ENCODE data around the gene IL6ST.

The IL6ST gene

DNA sequence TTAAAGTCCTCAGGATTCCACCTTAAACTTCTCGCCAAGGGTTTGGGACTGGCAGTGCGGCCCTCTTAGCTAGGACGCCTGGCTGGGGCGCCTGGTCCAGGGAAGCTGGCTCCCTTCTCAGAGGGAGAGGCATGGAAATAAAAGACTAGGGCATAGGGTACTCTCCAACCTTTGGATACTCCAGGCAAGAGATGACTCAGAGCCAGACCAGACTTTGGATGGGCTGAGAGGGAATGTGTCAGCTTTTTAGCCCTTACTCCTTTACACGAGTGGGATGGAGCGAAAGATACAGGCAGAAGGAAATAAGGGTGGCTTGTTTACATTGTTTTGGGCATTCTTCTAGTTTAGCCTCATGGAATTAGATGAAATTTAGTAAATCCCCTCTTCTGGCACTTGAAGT, 95.4 kb downstream of the IL6ST start:
- no peaks in the 10 kb centered on the region for H3K4me1 ChIP-seq (ENCODE audit: control insufficient read depth, low read depth, low read length)
- H3K9ac ChIP-seq (ENCODE audit: low read length): no peak overlapping the region
- no peaks in the 10 kb centered on the region for H3K9me3 ChIP-seq (ENCODE audit: control insufficient read depth, low read depth, low read length)
- no peak overlapping the region for H3K4me3 ChIP-seq (ENCODE audit: low read length)
- no peak overlapping the region for H3K27ac ChIP-seq (ENCODE audit: low read length)
- H3K36me3 ChIP-seq (ENCODE audit: control insufficient read depth, low read depth, low read length): no peaks in the 10 kb centered on the region
- no peaks in the 10 kb centered on the region for H3K27me3 ChIP-seq (ENCODE audit: control insufficient read depth, insufficient read depth, low read length)

DNA sequence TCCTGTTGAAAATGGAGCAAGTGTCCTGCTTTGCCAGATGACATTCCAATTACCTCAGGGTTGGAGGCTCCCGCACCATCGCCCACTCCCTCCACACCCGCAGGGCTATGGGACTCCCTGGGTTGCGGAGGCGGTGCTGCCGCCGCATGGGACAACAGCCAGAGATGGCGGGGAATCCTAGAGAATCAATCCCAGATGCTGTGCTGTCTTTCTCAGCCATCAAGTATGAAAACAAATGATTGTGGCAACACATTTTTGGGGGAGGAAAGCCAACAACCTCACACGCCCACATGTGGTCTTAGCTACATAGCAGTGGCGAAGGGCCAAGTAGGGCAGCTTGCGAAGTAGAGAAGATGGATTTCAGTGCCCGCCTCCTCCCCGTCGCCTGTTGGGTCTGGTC, 96.9 kb downstream of the IL6ST start:
- no peaks in the 10 kb centered on the region for H3K36me3 ChIP-seq (ENCODE audit: control insufficient read depth, low read depth, low read length)
- no peaks in the 10 kb centered on the region for H3K27me3 ChIP-seq (ENCODE audit: control insufficient read depth, insufficient read depth, low read length)
- H3K4me3 ChIP-seq (ENCODE audit: low read length): no peak overlapping the region
- no peak overlapping the region for H3K27ac ChIP-seq (ENCODE audit: low read length)
- no peaks in the 10 kb centered on the region for H3K9me3 ChIP-seq (ENCODE audit: control insufficient read depth, low read depth, low read length)
- no peak overlapping the region for H3K9ac ChIP-seq (ENCODE audit: low read length)
- H3K4me1 ChIP-seq (ENCODE audit: control insufficient read depth, low read depth, low read length): no peaks in the 10 kb centered on the region

DNA sequence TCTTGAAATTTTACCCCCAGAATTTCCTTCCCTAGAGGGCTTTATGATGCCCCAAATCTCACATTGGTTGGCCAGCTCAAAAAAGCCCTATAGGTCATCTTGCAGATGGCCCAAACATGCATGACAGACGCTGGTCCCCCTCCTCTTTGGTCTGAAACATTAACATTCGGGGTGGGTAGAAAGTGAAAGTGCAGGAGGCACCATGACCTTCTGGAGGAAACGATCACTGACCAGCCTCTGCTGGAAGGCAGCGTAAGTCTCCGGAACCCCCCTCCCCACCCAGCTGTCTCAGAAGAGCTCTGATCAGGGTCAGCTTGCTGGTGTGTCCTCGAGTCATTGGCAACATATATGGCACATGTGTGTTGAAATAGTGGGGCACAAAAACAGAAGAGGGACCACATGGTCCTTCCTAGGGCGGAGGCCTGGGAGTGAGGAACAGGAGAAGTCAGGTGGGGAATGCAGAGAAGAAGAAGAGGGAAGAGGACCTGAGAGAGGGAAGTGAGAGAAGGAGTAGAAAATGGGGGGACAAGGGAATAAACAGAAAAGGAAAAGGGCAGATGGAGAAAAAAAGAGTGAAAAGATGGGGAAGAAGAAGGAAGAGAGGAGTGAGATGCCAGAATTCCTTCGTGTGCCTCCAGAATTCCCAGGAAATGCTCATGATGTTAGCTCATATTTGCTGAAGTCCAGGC, 97.4 kb downstream of the IL6ST start:
- Histone ChIP-seq H3K27ac (ENCODE audit: low read length) (no peak overlapping the region), H3K36me3 (ENCODE audit: control insufficient read depth, low read depth, low read length) (no peaks in the 10 kb centered on the region)

DNA sequence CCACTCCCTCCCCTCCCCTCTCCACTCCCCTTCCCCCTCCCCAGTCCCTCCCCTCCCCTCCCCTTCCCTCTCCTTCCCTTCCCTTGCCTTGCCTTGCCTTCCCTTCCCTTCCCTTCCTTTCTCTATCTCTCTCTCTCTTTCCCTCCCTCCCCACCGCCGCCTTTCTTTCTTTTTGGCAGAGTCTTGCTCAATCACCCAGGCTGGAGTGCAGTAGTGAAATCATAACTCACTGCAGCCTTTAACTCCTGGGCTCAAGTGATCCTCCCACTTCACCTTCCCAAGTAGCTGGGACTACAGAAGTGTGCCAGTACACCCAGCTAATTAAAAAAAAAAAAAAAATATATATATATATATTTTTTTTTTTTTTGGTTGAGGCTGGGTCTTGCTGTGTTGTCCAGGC, 98.1 kb downstream of the IL6ST start:
- Histone ChIP-seq H3K27ac (ENCODE audit: low read length) (no peak overlapping the region), H3K27me3 (ENCODE audit: control insufficient read depth, insufficient read depth, low read length) (no peaks in the 10 kb centered on the region), H3K4me3 (ENCODE audit: low read length) (no peak overlapping the region), H3K9ac (ENCODE audit: low read length) (no peak overlapping the region), H3K9me3 (ENCODE audit: control insufficient read depth, low read depth, low read length) (no peaks in the 10 kb centered on the region), H3K36me3 (ENCODE audit: control insufficient read depth, low read depth, low read length) (no peaks in the 10 kb centered on the region), H3K4me1 (ENCODE audit: control insufficient read depth, low read depth, low read length) (no peaks in the 10 kb centered on the region)

More for the DNA sequence above, 97.4 kb downstream of the IL6ST start:
- H3K4me3 ChIP-seq (ENCODE audit: low read length): no peak overlapping the region
- no peaks in the 10 kb centered on the region for H3K9me3 ChIP-seq (ENCODE audit: control insufficient read depth, low read depth, low read length)
- H3K9ac ChIP-seq (ENCODE audit: low read length): no peak overlapping the region
- H3K27me3 ChIP-seq (ENCODE audit: control insufficient read depth, insufficient read depth, low read length): no peaks in the 10 kb centered on the region
- H3K4me1 ChIP-seq (ENCODE audit: control insufficient read depth, low read depth, low read length): no peaks in the 10 kb centered on the region

DNA sequence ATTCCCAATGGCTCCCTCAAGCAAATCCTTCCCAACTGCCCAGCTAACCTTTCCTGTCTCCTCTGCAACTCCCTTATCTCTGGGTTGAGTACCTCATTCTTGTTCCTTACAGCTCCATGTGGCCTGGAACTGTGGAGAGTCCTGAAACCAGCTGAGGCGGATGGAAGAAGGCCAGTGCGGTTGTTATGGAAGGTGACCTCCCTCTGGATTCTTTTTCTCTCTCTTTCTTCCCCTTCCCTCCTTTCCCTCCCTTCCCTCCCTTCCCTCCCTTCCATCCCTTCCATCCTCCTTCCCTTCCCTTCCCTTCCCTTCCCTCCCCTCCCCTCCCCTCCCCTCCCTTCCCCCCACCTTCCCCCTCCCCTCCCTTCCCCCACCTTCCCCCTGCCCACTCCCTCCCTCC, 98.5 kb downstream of the IL6ST start:
- no peaks in the 10 kb centered on the region for H3K9me3 ChIP-seq (ENCODE audit: control insufficient read depth, low read depth, low read length)
- no peak overlapping the region for H3K9ac ChIP-seq (ENCODE audit: low read length)
- no peaks in the 10 kb centered on the region for H3K27me3 ChIP-seq (ENCODE audit: control insufficient read depth, insufficient read depth, low read length)
- H3K4me3 ChIP-seq (ENCODE audit: low read length): no peak overlapping the region
- no peak overlapping the region for H3K27ac ChIP-seq (ENCODE audit: low read length)
- no peaks in the 10 kb centered on the region for H3K36me3 ChIP-seq (ENCODE audit: control insufficient read depth, low read depth, low read length)
- no peaks in the 10 kb centered on the region for H3K4me1 ChIP-seq (ENCODE audit: control insufficient read depth, low read depth, low read length)

DNA sequence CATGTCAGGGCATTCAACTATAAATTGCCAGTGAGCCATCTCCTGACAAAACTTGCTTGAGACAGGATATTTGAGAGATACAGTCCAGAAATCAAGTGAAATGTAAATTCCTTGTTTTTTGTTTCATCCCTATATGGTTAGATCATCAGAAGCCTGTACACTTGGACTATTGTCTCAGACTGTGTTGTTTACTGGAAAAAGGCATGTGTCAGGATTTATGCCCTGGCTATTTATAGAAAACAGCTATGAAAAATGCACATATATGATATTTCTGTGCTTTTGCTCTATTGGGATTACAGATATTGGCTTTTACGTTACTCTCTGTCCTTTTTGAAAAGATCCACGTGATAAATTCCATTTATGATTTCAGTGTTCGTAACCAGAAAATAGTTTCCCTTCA, 99.4 kb downstream of the IL6ST start:
- Histone ChIP-seq H3K9me3 (ENCODE audit: control insufficient read depth, low read depth, low read length) (no peaks in the 10 kb centered on the region), H3K4me3 (ENCODE audit: low read length) (no peak overlapping the region), H3K27me3 (ENCODE audit: control insufficient read depth, insufficient read depth, low read length) (no peaks in the 10 kb centered on the region), H3K27ac (ENCODE audit: low read length) (no peak overlapping the region), H3K36me3 (ENCODE audit: control insufficient read depth, low read depth, low read length) (no peaks in the 10 kb centered on the region), H3K9ac (ENCODE audit: low read length) (no peak overlapping the region), H3K4me1 (ENCODE audit: control insufficient read depth, low read depth, low read length) (no peaks in the 10 kb centered on the region)

DNA sequence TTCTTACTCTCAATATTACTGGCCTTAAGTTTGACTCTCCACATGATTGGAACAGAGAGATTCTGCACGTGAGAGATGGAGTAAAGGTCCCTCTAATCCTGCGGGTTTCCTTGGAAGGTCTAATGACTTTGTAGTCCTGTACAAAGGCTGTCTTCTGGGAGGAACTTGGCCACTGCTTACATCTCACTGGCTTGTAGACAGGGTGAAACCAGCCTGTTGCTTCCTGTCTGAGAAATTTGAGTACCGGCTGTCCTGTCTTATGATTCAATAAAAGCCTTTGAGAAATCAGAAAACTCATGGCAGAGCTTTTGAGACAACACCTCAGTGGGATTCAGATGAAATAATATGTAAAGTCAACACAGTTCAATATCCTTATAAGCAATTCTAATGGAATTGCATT, 100.6 kb downstream of the IL6ST start:
- no peaks in the 10 kb centered on the region for H3K36me3 ChIP-seq (ENCODE audit: control insufficient read depth, low read depth, low read length)
- no peaks in the 10 kb centered on the region for H3K27me3 ChIP-seq (ENCODE audit: control insufficient read depth, insufficient read depth, low read length)
- no peak overlapping the region for H3K4me3 ChIP-seq (ENCODE audit: low read length)
- no peak overlapping the region for H3K9ac ChIP-seq (ENCODE audit: low read length)
- H3K4me1 ChIP-seq (ENCODE audit: control insufficient read depth, low read depth, low read length): no peaks in the 10 kb centered on the region
- H3K9me3 ChIP-seq (ENCODE audit: control insufficient read depth, low read depth, low read length): no peaks in the 10 kb centered on the region
- H3K27ac ChIP-seq (ENCODE audit: low read length): no peak overlapping the region

DNA sequence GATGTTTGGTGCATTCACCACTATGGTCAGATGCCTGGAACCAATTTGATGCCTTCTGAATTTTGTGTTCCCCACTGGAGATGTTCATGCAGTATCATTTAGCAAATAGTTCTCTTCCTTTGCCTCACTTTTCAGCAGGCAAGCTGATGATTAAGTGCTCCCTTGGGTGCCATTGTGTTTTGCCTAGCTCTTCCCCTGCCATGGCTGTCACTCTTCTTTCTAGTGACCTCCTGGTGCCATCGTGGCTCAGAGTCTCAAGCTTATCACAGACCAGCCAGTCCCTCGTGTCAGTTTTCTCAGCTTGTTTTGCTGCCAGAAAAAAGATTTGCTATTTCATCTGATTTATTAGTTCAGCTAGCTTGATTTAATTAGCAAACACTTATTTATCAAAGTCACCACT, 102.3 kb downstream of the IL6ST start:
- Histone ChIP-seq H3K4me1 (ENCODE audit: control insufficient read depth, low read depth, low read length) (no peaks in the 10 kb centered on the region), H3K9me3 (ENCODE audit: control insufficient read depth, low read depth, low read length) (no peaks in the 10 kb centered on the region), H3K4me3 (ENCODE audit: low read length) (no peak overlapping the region), H3K36me3 (ENCODE audit: control insufficient read depth, low read depth, low read length) (no peaks in the 10 kb centered on the region), H3K27ac (ENCODE audit: low read length) (no peak overlapping the region), H3K9ac (ENCODE audit: low read length) (no peak overlapping the region), H3K27me3 (ENCODE audit: control insufficient read depth, insufficient read depth, low read length) (no peaks in the 10 kb centered on the region)

DNA sequence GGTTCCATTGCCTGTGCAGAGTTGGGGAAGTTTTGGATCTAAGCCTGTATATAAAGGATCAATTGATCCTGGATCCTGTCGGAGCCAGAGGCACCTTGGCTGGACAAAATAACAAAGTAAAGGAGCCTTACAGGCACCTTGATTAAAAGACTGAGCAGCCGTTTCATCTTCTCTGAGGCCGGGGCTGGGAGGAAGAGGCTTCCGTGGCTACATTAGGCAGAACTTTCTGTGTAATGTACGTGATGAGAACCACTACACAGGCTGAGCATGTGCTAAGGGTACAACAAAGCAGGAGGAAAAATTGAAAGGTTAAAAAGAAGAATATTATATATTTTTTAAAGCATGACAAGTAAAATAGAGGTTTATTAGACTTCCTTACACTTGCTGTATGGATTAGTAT, 106.6 kb downstream of the IL6ST start:
- no peak overlapping the region for H3K9ac ChIP-seq (ENCODE audit: low read length)
- no peaks in the 10 kb centered on the region for H3K36me3 ChIP-seq (ENCODE audit: control insufficient read depth, low read depth, low read length)

DNA sequence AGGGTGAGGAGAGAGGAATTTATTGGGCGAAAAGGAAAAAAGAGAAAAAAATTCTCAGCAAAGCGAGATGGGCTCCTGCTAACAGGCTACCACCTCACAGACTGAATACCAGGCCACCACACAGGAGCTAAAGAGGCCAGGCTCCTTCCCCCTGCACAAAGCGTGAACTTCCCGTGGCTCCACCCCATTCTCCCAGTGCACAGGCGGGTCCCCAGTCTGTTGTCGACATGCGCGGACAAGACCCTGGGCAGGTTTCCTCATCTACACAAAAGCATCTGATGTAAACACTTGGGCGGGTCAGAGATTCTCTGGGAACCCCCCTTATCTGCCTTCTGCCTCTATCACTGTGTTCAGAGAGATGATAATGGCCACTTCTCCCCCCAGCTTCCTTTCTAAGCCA, 109.4 kb downstream of the IL6ST start:
- no peak overlapping the region for H3K9ac ChIP-seq (ENCODE audit: low read length)
- H3K36me3 ChIP-seq (ENCODE audit: control insufficient read depth, low read depth, low read length): no peaks in the 10 kb centered on the region
- no peaks in the 10 kb centered on the region for H3K4me1 ChIP-seq (ENCODE audit: control insufficient read depth, low read depth, low read length)
- no peak overlapping the region for H3K4me3 ChIP-seq (ENCODE audit: low read length)
- no peaks in the 10 kb centered on the region for H3K9me3 ChIP-seq (ENCODE audit: control insufficient read depth, low read depth, low read length)
- H3K27ac ChIP-seq (ENCODE audit: low read length): no peak overlapping the region
- no peaks in the 10 kb centered on the region for H3K27me3 ChIP-seq (ENCODE audit: control insufficient read depth, insufficient read depth, low read length)

More for the DNA sequence above, 106.6 kb downstream of the IL6ST start:
- no peaks in the 10 kb centered on the region for H3K4me1 ChIP-seq (ENCODE audit: control insufficient read depth, low read depth, low read length)
- H3K27me3 ChIP-seq (ENCODE audit: control insufficient read depth, insufficient read depth, low read length): no peaks in the 10 kb centered on the region
- H3K9me3 ChIP-seq (ENCODE audit: control insufficient read depth, low read depth, low read length): no peaks in the 10 kb centered on the region
- no peak overlapping the region for H3K27ac ChIP-seq (ENCODE audit: low read length)
- no peak overlapping the region for H3K4me3 ChIP-seq (ENCODE audit: low read length)
